VCaP (cell line): ENCODE data around the gene TMEM161B.

Experiments
- H3K27ac ChIP-seq: fragments of 450-650 bp; 2 replicates; pipeline ENCODE4 v1.5.1; 2017
- TF ChIP-seq, protein P1 (sequence below): fragments of 450-650 bp; conservative IDR thresholded peaks from 2 replicates; pipeline ENCODE4 v1.5.1; 2017; ENCODE audit warnings: mild to moderate bottlenecking, moderate library complexity

TMEM161B gene

DNA sequence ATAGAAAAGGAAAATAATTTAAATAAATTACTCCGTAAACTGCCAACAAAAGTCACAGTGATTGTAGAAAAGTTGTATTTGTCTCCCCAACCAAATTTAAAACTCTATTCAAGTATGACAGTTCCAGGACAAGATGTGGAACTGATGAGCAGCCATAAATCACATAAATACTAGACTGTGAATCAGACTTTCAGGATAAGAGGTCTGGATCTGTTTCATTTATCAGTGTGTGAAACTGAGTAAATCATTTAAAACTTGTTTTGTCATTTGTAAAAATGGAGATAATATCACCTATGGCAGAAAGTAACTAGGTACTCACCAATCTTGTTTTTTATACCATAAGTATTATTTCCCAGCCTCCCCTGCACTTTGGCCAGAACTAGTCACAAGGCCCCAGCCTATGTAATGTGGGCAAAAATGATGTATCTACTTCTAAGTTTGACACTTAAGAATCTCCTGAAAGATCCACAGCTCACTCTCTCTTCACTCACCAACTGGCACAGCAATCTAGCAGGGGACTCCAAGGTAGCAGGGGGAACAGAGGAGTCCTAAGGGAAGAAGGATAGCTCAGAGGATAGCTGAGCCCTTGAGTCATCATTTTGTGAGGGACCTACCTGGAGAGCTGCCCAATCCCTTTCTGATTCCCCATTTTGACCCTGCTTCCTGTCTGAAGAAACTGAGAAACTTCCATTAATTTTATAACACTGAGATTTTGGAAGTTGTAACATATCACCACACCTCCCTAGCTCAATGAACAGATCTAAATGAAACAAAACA, 31.6 kb downstream of the TMEM161B start:
- TF ChIP-seq, protein P1, sequence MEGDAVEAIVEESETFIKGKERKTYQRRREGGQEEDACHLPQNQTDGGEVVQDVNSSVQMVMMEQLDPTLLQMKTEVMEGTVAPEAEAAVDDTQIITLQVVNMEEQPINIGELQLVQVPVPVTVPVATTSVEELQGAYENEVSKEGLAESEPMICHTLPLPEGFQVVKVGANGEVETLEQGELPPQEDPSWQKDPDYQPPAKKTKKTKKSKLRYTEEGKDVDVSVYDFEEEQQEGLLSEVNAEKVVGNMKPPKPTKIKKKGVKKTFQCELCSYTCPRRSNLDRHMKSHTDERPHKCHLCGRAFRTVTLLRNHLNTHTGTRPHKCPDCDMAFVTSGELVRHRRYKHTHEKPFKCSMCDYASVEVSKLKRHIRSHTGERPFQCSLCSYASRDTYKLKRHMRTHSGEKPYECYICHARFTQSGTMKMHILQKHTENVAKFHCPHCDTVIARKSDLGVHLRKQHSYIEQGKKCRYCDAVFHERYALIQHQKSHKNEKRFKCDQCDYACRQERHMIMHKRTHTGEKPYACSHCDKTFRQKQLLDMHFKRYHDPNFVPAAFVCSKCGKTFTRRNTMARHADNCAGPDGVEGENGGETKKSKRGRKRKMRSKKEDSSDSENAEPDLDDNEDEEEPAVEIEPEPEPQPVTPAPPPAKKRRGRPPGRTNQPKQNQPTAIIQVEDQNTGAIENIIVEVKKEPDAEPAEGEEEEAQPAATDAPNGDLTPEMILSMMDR = no peak
- no peak overlapping the region for H3K27ac ChIP-seq

DNA sequence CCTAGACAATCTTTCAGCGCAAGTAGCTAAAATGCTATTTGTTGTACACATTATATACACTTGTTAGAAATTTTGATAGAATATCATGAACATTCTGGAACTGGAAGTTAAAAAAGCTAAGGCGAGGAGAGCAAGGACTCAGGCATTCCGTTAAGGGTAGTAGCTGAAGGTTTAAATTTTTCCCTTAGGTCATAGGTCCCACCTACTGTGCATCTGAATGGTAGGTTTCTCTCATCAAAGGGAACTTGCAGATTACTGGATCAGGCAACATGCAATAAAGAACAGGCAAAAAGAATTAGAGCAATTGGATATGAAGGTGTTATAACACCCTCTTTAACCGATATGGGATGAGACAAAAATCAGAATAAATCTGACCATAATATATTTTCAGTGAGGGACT, 32.8 kb downstream of the TMEM161B start:
- TF ChIP-seq, protein P1 = no peak
- no peak overlapping the region for H3K27ac ChIP-seq

- H3K27ac ChIP-seq = no peak overlapping the region
- TF ChIP-seq, protein P1 = no peak
Measured at GRCh38 chr5:88235346-88235745, 33.3 kb downstream of the TMEM161B start.

DNA sequence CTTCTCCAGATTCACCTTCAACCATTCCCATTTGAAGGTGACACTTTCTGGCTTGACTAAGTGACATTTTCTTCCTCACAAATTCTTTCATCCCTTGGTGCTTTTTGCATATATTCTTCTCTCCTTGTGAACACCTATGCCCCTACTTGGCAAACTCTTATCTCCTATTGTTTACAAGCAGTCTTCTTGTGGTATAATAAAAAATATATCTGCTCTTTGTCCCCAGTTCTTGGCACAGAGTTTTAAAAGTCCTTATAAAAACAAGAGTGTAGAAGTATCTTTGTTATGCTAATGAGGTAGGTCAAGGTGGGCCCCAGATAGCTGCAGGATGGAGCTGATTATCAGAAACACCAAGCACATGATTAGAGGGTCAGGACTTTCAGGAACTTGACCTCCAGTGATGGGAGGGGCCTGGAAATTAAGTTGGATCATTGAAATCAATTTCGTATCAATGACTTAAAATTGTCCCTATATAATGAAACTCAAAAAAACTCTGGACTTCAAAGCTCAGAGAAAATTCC, 38.0 kb downstream of the TMEM161B start:
- TF ChIP-seq, protein P1 = no peak
- H3K27ac ChIP-seq = no peak overlapping the region

GRCh38 chr5:88226881-88227450, 41.7 kb downstream of the TMEM161B start:
- TF ChIP-seq, protein P1 = no peak
- no peak overlapping the region for H3K27ac ChIP-seq

DNA sequence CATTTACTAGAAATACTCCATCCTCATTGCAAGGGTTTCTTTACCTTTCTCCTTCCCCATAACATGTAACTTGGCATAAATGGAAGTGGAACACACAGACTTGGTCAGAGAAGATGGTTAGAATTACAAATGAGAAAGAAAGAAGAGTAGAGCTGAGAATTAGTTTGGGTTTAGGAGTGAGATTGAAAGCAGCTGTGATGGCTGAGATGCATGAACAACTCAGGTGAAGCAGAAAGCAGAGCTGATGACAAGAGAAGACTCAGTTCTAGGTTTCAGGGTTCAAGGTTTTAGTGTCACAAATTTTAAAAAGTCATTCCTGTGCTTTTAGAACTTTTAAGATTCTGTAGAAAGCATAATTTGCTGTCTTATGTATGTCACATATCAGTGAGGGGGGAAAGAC, 54.0 kb downstream of the TMEM161B start:
- TF ChIP-seq, protein P1 = no peak
- H3K27ac ChIP-seq = no peak overlapping the region

DNA sequence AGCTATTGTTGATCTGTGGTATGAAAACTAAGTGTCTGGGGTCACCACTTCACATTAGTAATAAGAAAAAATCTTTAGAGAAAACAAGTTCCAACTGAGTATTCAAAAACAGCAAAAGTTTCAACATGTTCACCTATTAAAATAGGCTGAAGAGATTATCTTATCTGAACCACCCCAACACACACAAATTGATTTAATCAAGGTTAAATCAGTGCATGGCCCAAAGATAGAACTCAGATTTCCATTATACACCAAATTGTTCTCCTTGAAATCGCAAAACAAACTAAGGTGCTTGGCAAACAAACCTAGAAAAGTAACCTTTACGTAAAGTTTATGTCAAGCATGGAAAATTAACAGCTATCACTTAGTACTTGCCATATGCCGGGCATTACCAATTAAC, 61.1 kb downstream of the TMEM161B start:
- peak overlapping the region; percentile 26; the same call in 1 of the 2 replicates for H3K27ac ChIP-seq
- TF ChIP-seq, protein P1 = no peak
